Kidney epithelial cell (primary cell): ENCODE results near the gene BANP. TPM values are rescaled to one million over a fixed set of nuclear protein-coding genes. Genes with fewer than 3 reads are reported as not detected.
"Not testable (repeated sequence)": the region's sequence is repeated elsewhere in the genome, so short reads cannot be mapped to it uniquely, and the experiment has no call there.

Experiments used
- DNase-seq: peaks from one replicate; pipeline ENCODE4 v3.0.0-alpha.2; 2010; ENCODE audit warnings: low read depth
- H3K27me3 ChIP-seq: 2 replicates; pipeline ENCODE4 v1.6.0; 2011; ENCODE audit warnings: low read length; ENCODE audit not compliant: control insufficient read depth, insufficient read depth
- H3K36me3 ChIP-seq: 2 replicates; pipeline ENCODE4 v1.5.1; 2011; ENCODE audit warnings: low read length; ENCODE audit not compliant: control insufficient read depth, insufficient read depth
- H3K4me3 ChIP-seq: 2 replicates; pipeline ENCODE4 v1.5.1; 2011; ENCODE audit warnings: low read depth, mild to moderate bottlenecking, control low read depth, low read length
- CTCF ChIP-seq: IDR thresholded peaks from 2 replicates; pipeline ENCODE4 v1.5.1; 2011; ENCODE audit warnings: mild to moderate bottlenecking, moderate library complexity, low read length, control low read depth, inconsistent platforms; ENCODE audit not compliant: insufficient read depth, poor library complexity, severe bottlenecking
- total RNA-seq: library from RNA; depleted of rRNA; stranded (reverse); fragments of >200 nt; gene quantifications from 2 replicates; pipeline ENCODE4 v1.2.3, GENCODE V29; 2015

BANP gene
- total RNA-seq, 1 donor from 2014 or later, result 25.9 TPM

- no peak for TF ChIP-seq CTCF
- peaks cover 4% of the 10 kb centered on the region for H3K27me3 ChIP-seq
- no peaks in the 10 kb centered on the region for H3K36me3 ChIP-seq
- no peak overlapping the region for H3K4me3 ChIP-seq
- DNase-seq, result no peak
These were observed 169.6 kb downstream of the BANP start for GRCh38 chr16:88120812-88121211.

DNA sequence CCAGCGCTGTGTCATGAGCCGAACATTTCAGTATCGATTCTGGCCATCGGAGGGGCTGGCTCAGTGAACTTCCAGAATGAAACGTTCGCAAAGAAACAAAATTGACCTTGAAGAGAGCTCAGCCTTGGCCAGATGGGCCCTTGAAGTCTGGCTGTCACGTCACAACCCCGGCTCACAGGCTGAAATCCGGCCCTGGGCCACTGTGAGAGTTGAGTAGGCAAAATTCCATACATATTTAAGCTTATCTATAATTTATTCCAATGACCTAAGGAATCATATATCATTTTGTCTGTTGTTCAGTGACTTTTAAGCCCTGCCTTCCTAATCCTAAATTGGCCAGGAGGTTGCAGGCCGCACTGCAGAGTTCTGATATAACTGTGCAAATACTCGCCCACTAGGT lies 170.2 kb downstream of the BANP start:
- H3K27me3 ChIP-seq, H3K36me3 ChIP-seq, DNase-seq, H3K4me3 ChIP-seq: not testable (repeated sequence)

GRCh38 chr16:88121886-88122580 lies 170.8 kb downstream of the BANP start:
- Histone ChIP-seq H3K36me3 (no peaks in the 10 kb centered on the region), H3K4me3 (no peak overlapping the region), H3K27me3 (no peaks in the 10 kb centered on the region)
- no peak for TF ChIP-seq CTCF
- no peak for DNase-seq

Other genes with a start within 250 kb of the BANP start
- gene KLHDC4, start 185.4 kb upstream of the BANP start, total RNA-seq, result 34.8 and 40.4 TPM in 2 replicates
- 308 and 355 TPM in 2 replicates for gene SLC7A5, start 81.9 kb upstream of the BANP start, total RNA-seq
- not detected in 2 replicates for gene CA5A, start 14.9 kb upstream of the BANP start, total RNA-seq